ENCODE results near the gene PHKB.
"Not testable (repeated sequence)": the region's sequence is repeated elsewhere in the genome, so short reads cannot be mapped to it uniquely, and the experiment has no call there.

PHKB gene

DNA sequence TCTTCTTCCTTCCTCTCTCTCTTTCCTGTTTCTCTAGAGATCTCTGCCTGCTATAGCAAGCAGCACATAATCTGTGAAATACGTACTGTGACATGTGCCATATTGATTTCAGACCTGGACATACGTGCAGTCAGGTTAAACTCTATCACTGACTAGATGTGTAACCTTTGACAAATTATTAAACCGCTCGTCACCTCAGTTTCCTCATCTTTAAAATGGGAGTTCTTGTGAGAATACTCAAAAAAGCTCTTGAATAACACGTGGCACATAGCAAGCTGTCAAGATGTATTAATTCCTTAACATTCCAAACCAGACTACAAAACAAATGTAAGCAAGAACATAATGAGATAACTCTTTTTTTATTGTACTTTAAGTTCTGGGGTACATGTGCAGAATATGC lies 170.0 kb downstream of the PHKB start:
- DNase-seq: no peak

DNA sequence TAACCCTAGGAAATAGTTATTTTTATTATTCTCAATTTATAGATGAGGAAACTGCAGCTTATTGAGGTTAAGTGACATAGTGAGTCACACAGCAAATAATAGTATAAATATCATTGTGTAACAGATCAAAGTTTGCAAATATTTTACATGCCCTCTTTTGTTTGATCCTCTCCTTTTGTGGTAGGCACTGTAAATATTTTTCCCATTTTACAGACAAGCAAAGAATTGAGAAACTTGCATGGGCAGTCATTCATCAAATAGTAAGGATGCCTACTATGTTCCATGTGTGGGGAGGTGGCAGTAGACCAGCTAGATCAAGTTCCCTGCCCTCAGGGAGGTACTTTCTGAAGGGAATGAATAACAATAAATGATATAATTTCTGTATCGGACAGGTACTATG lies 173.0 kb downstream of the PHKB start:
- DNase-seq: no peak

DNA sequence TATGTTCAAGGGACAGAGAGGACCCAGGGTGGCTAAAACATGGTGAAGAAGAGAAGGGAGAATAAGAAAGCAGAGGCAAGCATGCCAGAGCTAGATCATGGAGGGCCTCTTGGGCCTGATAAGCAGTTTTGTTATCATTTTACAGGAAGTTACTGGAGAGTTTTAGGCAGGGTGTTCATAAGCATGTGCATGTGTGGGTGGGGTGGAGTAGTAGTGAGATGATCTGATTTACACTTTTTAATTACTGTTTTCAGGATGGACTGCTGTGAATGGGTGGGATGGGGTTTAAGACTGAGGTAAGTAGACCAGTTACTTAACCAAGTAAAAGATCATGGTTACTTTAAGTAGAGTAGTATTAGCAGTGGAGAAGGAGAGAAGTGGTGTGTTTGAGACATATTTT lies 173.6 kb downstream of the PHKB start:
- DNase-seq: no peak

DNA sequence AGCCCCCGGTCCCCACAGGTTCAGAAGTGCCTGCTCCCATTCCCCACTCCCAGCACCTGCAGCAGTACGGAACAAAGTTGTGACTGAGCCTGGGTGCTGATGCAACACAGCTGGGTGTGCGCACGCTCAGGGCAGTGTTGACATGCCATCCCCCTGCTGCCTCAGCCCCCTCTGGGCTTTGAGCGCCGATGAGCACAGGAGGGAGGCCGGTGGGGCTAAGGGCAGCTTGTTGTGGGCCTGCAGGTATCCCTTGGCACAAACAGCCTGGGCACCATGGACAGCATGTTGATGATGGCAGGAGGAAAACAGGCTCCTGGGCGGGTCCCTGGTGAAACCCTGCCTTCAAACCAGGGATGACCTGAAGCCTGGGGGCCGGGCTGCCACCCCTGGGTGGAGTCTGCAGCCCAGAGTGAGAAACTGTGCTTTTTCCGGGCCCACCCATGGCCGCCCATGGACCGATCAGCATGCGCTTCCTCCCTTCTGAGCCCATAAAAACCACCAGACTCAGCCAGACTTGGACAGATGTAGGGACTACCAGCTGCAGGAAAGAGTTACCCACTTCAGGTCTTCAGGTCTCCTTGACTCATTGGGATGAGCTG lies 175.5 kb downstream of the PHKB start:
- no peak for DNase-seq

DNA sequence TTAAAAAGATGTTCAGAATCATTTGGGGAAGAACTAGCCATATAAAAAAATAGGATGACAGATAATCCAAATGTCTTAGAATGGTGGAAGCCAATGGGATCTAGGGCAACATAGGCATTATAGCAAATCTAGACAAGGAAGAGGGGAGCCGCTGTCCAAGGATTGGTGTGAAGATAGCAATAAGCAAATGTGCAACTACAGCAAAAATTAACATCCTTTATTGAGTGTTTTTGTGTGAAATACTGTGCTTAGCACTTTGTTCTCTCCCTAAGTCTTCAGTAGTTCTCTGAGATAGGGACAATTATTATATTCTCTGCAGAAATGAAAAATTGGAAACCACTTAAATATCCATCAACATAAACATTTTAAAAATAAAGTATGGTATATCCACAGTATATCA lies 177.0 kb downstream of the PHKB start:
- DNase-seq: no peak

DNA sequence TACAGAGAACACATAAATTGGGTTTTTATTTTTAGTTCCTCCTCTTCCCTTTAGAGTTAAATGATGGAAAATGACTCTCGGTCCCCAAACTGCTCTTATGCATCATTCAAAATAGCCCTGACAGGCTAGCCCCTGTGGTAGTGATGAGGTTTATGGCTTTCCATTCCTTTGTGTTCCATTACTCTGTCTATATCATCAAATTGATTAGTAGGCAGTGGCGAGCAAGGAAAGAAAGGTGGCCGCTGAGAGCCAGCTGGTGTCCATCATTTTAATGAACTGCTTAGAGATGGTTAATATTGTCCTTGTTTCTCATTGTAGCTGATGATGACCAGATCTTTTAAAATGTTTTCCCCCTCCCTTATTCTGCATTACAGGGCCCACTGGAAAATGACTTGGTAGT lies 179.5 kb downstream of the PHKB start:
- no peak for DNase-seq

DNA sequence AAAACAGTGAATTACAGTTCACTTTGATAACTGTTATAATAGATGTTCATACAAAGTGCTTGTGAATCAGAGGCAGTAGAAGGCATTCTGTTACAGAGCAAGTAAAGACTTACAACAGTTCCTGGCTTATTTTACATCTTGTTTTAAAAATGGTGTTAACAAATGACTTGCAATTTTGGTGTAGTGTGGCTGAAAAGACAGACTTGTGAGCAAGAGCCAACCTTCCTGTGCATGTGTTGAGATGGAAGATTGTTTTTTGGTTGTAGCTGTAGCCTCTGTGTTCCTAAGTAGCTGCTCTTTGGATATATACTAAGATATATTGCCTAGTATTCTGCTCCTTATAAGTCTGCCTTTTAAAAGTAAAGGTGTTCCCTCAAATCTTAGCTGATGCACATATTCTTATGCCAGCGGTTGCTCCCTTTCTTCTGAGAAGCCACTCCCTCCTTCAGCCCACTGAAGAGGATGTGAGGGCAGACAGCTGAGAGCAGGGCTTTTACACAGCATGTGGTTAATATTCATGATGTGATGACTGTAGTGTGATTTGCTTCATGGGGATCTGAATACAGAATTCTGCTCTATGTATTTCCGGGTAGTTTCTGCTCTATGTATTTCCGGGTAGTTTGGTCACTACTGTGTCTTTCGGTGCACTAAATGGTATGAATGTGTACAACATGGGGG lies 182.3 kb downstream of the PHKB start:
- DNase-seq: no peak

DNA sequence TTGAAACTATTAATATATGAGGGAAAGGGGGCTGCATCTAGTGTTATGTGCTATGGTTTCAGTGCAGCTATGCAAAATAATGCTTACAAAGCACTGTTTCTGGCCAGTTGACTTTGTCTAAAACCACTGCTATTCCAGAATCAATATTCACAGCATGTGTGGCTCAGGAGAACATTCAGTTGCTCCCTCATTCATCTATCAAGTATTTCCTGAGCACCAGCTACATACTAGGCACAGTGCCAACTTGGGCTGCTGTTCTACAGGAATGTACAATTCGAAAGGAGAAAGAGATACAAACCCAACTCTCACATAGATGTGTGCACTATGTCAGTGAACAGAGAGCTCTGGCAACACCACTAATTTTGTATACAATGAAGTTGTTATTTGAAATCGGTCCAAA lies 183.0 kb downstream of the PHKB start:
- no peak for DNase-seq

DNA sequence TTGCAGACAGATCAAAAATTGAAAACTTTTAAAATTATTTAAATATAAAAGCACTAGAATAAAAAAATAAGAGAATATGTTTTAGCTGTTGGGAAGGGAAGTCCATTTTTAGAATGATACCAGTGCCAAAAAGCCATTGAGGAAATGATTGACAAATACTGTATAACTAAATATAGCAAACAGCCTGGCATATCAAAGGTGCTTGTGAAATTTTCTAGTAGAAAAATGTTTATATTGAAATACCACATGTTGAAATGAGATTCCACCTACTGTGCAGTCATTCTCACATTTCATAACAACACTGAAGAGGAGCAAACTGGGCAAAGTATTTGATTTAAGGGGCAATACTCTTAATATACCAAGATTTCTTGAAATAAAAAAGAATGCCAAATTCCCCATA lies 183.5 kb downstream of the PHKB start:
- no peak for DNase-seq

DNA sequence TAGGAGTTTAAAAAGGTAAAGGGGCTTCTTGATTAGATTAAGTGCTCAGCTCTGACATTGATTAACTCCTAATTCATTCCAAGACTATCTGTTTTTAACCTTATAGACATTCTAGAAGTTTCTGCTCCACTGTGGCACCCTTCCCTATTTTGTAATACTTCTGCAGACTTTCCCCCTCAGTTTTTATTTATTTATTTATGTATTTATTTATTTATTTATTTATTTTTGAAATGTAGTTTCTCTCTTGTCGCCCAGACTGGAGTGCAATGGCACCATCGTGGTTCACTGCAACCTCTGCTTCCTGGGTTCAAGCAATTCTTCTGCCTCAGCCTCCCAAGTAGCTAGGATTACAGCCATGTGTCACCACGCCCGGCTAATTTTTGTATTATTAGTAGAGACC lies 185.8 kb downstream of the PHKB start:
- DNase-seq: no peak

DNA sequence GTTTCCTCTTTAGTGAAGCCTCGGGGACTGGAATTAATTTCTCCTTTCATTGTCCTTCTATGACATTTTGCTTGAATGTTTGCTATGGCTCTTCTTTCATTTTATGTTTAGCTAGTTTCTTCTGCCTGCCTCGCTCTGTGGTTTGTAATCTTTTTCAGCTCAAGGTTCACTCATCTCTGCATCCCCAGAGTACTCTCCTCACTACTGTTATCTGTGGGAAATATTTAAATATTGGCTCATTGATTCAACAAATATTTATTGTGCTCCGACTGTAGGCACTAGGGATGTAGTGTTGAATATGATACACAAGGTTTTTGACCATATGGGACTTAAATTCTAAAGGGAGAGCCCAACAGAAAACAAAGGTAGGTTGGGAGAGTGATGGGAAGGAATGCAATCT lies 195.9 kb downstream of the PHKB start:
- DNase-seq: no peak

DNA sequence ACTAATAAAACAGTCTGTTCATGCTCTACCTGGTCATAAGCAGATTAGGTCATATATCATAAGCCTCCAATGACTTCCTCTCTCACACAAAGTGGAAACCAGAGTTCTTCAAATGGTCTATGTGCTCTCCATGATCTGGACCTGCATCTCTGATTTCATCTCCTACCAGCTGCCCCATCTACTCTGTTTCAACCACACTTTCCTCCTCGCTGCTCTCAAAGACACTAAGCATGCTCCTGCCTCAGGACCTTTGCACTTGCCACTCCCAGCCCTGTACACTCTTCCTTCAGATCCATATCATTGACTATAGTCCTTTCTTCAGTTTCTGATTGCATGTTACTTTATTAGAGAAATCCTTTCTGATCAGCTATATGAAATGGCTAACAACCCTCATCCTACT lies 196.8 kb downstream of the PHKB start:
- DNase-seq: no peak

DNA sequence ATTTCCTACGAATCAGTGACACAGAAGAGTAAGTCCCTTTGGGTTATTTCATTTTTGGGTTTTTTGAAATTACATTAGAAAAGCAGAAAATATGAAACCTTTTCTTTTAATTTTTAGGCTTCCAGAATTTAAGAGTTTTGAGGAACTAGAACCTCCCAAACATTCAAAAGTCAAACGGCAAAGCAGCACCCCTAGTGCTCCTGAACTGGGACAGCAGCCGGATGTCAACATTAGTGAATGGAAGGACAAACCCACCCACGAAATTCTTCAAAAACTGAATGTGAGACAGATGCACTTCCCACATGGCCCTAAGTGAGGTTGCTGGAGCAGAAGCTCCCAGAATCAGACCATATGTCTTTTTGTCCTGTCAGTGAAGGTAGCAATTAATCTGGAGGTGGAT lies 199.4 kb downstream of the PHKB start:
- no peak for DNase-seq

DNA sequence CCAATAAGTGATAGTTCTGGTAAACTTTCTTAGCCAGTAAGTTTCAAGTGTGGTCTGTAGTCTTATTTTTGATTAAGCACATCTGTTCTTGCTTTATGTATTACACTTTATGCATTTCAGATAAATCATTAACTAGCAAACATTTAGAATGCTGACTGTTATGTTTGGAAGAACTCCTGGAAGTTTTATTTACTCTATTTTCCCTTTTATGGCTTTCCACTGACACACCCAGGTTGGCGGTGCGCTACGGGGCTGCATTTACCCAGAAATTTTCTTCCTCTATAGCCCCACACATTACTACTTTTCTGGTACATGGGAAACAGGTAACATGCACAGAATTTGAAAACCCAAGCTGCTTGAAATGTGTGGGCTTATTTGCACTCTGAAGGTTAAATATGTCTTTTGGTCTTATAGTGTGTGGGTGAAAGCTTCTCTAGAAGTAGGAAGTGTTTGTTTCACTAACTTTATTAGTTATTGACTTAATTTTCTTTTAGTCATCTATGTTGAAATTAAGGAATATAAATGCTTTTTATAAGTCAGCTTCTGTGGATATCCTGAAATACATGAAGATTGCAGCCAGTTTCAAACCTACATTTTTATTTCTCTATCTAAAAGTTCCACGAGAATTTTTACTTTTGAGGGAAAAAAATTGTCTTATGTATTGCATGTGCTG lies 203.7 kb downstream of the PHKB start:
- DNase-seq: no peak

DNA sequence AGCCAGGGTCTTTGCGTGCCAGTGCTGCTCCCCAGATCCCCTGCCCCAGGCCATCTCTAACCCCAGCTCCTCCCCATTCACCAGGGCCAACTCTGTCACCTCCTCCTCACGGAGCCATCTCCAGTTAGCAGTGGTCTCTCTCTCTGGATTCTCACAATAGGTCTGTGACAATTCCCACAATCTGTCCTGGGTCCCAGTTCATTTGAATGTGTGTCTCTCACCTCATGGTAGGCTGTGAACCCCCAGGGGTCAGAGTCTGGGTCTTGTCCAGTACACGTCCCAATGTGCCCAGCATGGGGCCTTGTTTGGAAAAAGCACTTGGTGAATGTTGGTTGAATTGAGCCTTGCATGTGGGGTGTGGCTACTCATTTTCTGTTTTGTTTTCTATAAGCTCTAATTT lies 205.3 kb downstream of the PHKB start:
- DNase-seq: no peak

DNA sequence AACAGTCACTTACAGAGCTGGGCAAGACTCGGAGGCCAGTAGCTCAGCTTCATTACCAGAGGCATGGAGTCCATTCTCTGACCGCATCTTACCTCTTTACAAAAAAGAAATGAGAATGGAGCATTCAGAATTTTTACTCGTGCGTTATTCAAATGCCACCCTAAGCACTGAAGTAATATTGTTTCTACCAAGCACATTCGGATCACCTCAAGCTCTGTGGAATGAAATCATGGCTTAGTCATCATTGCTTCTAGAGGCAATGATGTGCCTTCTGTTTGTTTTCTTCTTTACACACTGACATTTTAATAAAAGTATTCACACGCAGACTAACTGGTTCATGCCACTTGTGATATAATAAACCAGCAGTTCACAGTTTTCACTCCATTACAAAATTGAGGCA lies 206.8 kb downstream of the PHKB start:
- no peak for DNase-seq

DNA sequence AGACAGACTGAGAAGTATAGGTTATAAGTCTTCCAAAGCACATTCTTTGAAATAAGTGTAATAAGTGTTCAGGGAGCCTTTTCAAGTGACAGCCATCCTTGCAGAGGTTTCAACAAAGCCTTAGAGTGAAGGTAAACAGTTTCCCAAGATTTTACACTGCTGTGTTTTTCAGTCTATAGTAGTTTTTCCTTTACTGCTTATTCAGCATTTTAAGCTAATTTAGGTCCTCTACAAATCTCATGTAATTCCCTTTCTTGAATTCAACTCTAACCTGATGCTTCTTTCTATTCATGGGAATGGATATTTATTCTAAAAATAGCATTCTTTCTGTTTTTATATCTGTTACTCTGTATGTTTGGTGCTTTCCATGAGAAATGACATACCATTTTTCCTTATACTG lies 211.3 kb downstream of the PHKB start:
- DNase-seq: no peak

DNA sequence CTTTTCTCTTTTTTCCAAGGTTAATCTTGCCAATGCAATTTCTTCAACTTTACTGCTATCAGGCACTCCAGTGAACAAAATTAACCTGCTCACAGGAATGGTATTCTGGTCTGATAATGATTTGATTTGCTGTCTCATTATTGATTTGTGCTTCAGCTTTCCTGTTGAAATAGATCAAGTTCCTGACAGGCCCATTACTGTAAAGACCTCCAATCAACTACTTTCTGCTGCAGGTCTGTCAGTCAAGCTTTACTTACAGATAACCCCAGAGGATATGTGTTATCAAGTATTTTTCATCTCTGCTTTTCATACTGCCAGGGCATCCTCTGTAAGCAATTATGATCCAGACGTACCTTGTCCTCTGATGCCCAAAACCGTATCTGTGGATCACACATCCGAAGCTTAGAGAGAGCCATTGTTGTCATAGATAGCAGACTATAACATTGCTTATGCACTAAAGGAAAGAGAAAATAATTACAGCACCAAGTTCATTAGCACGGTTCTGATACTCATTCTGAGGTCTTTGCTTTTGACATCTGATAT lies 215.6 kb downstream of the PHKB start:
- DNase-seq: no peak

DNA sequence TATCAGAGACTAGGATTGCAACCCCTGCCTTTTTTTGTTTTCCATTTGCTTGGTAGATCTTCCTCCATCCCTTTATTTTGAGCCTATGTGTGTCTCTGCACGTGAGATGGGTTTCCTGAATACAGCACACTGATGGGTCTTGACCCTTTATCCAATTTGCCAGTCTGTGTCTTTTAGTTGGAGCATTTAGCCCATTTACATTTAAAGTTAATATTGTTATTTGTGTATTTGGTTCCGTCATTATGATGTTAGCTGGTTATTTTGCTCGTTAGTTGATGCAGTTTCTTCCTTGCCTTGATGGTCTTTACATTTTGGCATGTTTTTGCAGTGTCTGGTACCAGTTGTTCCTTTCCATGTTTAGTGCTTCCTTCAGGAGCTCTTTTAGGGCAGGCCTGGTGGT lies 220.4 kb downstream of the PHKB start:
- DNase-seq: not testable (repeated sequence)

DNA sequence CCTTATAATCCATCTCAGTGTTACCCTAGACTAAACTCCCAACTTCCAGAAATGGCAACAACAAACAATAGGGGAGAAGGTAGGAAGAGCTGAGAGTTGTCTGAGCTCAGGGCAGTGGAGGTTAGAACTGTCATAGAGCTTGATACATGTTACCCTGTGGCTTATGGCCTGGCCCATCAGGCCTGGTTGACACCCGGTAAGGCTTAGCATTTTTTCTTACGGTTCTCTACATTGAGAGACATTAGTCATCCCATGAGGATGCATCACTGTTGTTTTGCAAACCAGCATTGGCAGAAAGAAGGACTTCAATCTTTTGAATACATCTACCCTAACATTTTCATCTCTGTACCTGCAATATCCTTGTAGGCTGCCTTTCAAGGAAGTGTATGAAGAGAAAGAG lies 226.6 kb downstream of the PHKB start:
- DNase-seq: no peak

DNA sequence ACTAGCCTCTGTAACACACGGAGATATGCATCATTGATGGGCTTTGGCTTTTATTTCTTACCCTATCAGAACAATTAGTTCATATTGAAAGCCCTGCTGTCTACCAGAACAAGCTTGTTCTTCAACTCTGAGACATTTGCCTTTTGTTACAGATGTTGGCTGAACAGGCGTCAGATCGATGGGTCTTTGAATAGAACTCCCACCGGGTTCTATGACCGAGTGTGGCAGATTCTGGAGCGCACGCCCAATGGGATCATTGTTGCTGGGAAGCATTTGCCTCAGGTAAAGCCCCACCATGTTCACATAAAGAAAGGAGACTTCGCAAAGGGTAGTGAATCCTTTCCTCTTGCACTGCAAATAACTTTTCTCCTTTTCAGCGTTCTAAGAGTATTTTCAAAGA lies 232.1 kb downstream of the PHKB start:
- DNase-seq: no peak

DNA sequence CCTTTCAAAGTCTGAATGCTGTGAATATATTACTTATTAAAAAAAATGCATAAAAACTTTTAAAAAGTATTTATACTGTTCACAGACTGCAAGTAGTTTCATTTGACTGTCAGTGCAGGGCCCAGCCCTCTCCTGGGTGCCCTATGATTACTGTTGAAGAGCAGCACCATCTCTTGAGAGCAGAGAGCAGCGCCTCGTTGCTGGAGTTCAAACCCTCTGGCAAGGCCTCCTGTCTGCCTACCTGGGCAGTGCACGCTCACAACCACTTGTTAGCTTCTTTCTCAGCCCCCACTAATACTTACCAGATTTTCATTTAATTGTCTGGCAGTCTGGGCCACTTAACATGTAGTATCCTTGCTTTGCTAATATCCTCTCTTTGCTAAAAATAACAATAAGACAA lies 233.4 kb downstream of the PHKB start:
- DNase-seq: no peak

DNA sequence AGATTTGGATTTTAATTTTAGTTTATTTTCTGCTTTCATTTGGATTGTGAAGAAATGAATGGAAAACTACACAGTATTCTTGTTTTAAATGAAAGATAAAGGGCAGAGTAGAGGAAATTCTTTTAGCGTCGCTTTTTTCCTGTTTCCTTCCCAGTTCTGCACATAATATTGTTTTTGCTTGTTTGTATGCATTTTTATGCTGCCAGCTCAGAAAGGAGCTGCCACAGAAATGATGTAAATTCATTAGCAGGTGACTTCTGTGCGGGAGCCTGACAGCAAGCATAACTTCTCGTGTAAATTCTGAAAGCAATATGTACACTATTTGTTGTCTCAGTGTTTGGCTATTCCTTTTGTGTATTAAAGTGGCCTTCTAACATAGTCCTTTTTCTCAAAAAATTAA lies 234.6 kb downstream of the PHKB start:
- DNase-seq: no peak

DNA sequence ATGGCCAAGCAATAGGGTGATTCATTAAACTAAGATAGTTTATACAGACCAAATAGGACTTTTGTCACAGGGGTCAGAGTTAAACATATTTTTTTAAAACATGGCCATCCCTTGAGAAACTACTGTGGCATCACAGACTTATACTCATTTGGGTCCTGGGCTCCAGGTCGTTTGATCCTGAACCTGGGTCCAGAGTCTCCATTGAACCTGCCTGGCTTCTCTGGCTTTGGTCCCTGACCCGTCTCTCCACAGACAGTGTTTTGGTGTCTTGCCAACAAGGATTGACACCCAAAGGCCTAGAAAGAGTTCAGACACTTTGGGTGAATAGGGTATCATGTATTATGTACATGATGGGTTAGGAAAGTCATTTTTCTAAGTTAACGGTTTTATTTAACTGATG lies 236.7 kb downstream of the PHKB start:
- DNase-seq: no peak

DNA sequence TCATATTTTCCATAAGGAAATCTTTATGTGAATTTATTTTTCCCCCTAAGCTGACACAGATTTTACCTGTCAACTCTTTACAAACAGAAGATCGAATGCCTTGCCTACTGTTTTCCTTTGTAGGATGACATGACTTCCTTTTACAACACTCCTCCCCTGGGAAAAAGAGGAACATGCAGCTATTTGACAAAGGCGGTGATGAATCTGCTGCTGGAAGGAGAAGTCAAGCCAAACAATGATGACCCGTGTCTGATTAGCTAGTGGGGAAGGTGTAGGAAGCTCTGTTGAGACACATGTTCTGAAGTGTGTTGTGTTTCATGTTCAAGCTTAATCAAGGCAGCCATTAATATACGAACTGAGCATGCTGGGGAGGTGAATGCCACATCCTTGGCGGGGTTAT lies 238.0 kb downstream of the PHKB start:
- DNase-seq: no peak
